PC-3 (cell line): ENCODE data around the gene UCP2. TPM values are rescaled to one million over a fixed set of nuclear protein-coding genes. Genes with fewer than 3 reads are reported as not detected.

Experiments
- ATAC-seq: fragments of 200-7000 bp; cut with Tn5 transposase; 2 replicates; pipeline ENCODE4 v1.9.1; 2020; ENCODE audit warnings: mild to moderate bottlenecking, moderate library complexity
- BruUV-seq: library from RNA; stranded (reverse); fragments of 400-500 nt; replicated peaks from 2 replicates; lab custom pipeline; 2021; lab: Mats Ljungman, UMichigan
- CTCF ChIA-PET: fragments of 300-600 bp; sonication (Branson Sonifier 250); formaldehyde crosslinking; loops from one replicate; lab custom pipeline; 2022; ENCODE audit warnings: antibody characterized with exemption; lab: Charles Lee
- POLR2A ChIA-PET: fragments of 300-600 bp; sonication (Branson Sonifier 250); formaldehyde crosslinking; loops from one replicate; lab custom pipeline; 2022; ENCODE audit warnings: antibody characterized with exemption; ENCODE audit not compliant: unreplicated experiment; lab: Charles Lee
- DNase-seq: peaks from one replicate; pipeline ENCODE4 v3.0.0-alpha.2; 2015
- H2AFZ ChIP-seq: fragments of 300-600 bp; sonication (generic); 2 replicates; pipeline ENCODE4 v1.6.0; 2016; ENCODE audit warnings: antibody characterized with exemption, low read length
- H3F3A ChIP-seq: fragments of 300-600 bp; sonication (generic); one replicate; pipeline ENCODE4 v1.6.0; 2017; ENCODE audit warnings: antibody characterized with exemption, low read length, control low read depth, mild to moderate bottlenecking; ENCODE audit not compliant: unreplicated experiment
- H3K27ac ChIP-seq: fragments of 300-600 bp; sonication (generic); 2 replicates; pipeline ENCODE4 v1.5.1; 2016; ENCODE audit warnings: mild to moderate bottlenecking, low read length
- H3K27me3 ChIP-seq: fragments of 300-600 bp; sonication (generic); 2 replicates; pipeline ENCODE4 v1.6.1; 2016; ENCODE audit warnings: low read length, mixed read lengths
- H3K36me3 ChIP-seq: fragments of 300-600 bp; sonication (generic); 2 replicates; pipeline ENCODE4 v1.6.1; 2016; ENCODE audit warnings: low read depth, mixed run types, low read length, mixed read lengths
- H3K4me1 ChIP-seq: fragments of 300-600 bp; sonication (generic); 2 replicates; pipeline ENCODE4 v1.5.1; 2016; ENCODE audit warnings: low read length; ENCODE audit not compliant: insufficient read depth
- H3K4me2 ChIP-seq: fragments of 300-600 bp; sonication (generic); 2 replicates; pipeline ENCODE4 v1.6.0; 2016; ENCODE audit warnings: low read length
- H3K4me3 ChIP-seq: fragments of 300-600 bp; sonication (generic); 2 replicates; pipeline ENCODE4 v1.5.1; 2016; ENCODE audit warnings: mild to moderate bottlenecking, low read length, mixed read lengths
- H3K79me2 ChIP-seq: fragments of 300-600 bp; sonication (generic); 2 replicates; pipeline ENCODE4 v1.6.1; 2017; ENCODE audit warnings: low read length, mixed read lengths
- H3K9ac ChIP-seq: fragments of 300-600 bp; sonication (generic); 2 replicates; pipeline ENCODE4 v1.6.0; 2016; ENCODE audit warnings: mild to moderate bottlenecking, low read length
- H3K9me2 ChIP-seq: fragments of 300-600 bp; sonication (generic); replicated peaks from 2 replicates; pipeline ENCODE4 v1.6.1; 2016; ENCODE audit warnings: mixed run types, low read length, mixed read lengths
- H3K9me3 ChIP-seq: fragments of 300-600 bp; sonication (generic); 2 replicates; pipeline ENCODE4 v1.6.1; 2016; ENCODE audit warnings: low read length, mixed read lengths
- H4K20me1 ChIP-seq: fragments of 300-600 bp; sonication (generic); 2 replicates; pipeline ENCODE4 v1.6.1; 2016; ENCODE audit warnings: low read length, mixed read lengths
- EZH2 ChIP-seq: fragments of 300-600 bp; sonication (generic); IDR thresholded peaks from one replicate; pipeline ENCODE4 v1.6.1; 2017; ENCODE audit warnings: antibody characterized with exemption, mild to moderate bottlenecking, low read length; ENCODE audit not compliant: unreplicated experiment
- EZH2phosphoT487 ChIP-seq: fragments of 300-600 bp; sonication (generic); IDR thresholded peaks from 2 replicates; pipeline ENCODE4 v1.6.1; 2018; ENCODE audit warnings: mild to moderate bottlenecking, antibody characterized with exemption, low read length, borderline replicate concordance
- intact Hi-C: fragments of 100-400 bp; cut with micrococcal nuclease; formaldehyde crosslinking; loops from 2 replicates; pipeline ENCODE4 v1.9.0; 2023
- total RNA-seq: library from RNA; depleted of rRNA; stranded (reverse); fragments of >200 nt; gene quantifications from 2 replicates; pipeline ENCODE4 v1.2.3, GENCODE V29; 2014
- TF ChIP-seq, protein P1 (sequence below): fragments of 300-600 bp; sonication (generic); conservative IDR thresholded peaks from 2 replicates; pipeline ENCODE4 v1.5.1; 2017; ENCODE audit warnings: antibody characterized with exemption, low read depth, mild to moderate bottlenecking, low read length

Gene UCP2
- total RNA-seq, 1 experiment from 2014 or later: 6.4 TPM

DNA sequence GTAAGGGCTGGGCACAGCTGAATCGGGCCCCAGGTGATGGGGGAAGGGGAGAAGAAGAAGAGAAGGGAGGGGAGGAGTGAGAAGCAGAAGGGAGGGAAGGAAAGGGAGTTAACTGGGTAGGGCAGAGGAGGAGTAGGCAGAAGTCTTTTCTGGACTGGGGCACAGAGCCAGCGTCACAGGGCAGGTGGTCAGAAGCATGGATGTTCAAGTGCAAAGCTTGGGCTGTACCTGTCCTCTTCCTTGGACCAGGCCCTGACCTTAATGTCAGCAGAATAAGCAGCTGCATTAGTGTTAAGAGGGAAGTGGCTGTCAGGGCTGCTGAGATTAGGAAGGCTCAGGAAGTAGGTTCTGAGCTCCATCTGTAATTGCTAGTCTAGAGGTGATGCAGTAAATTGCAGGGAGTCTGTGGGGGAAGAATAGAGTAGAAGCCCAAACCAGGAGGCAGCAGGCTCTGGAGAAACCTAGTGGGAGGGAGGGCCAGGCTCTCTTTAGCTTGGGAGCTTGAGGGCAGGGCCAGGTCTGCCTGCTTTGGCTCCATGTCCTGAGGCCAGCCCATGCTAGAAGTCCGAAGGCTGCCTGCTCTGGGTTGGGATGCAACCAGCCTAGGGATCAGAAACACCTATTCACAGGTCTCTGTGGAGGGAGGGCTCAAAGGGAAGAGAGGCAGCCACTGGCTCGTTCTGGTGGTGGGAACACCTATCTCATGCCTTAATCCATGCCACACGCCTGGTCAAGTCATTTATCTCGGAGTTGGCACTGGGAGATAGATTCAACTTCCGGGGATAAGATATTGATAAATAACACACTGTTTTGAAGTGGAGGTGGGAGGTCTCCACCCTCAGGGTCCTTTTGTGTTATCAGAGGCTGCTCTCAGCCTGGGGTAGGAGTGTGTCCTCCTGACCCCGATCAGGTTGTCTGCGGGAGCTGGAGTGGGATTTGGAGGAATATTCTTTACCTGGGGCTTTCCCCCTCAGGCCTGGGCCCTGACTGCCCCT, 28.0 kb upstream of the UCP2 start:
- no TSS peak for BruUV-seq
- H3F3A ChIP-seq: no peaks in the 10 kb centered on the region
- no peak overlapping the region for H2AFZ ChIP-seq
- H3K4me2 ChIP-seq: no peak overlapping the region
- H3K27ac ChIP-seq: no peak overlapping the region
- DNase-seq: no peak
- H3K9me2 ChIP-seq: no peaks in the 10 kb centered on the region
- no peaks in the 10 kb centered on the region for H3K9me3 ChIP-seq
- H3K4me3 ChIP-seq: no peak overlapping the region
- H4K20me1 ChIP-seq: no peaks in the 10 kb centered on the region
- no peaks in the 10 kb centered on the region for H3K79me2 ChIP-seq
- no peaks in the 10 kb centered on the region for H3K4me1 ChIP-seq
- H3K27me3 ChIP-seq: no peaks in the 10 kb centered on the region
- intact Hi-C loops: no loop called here
- TF ChIP-seq EZH2 (no peak), EZH2phosphoT487 (no peak)
- TF ChIP-seq, protein P1, sequence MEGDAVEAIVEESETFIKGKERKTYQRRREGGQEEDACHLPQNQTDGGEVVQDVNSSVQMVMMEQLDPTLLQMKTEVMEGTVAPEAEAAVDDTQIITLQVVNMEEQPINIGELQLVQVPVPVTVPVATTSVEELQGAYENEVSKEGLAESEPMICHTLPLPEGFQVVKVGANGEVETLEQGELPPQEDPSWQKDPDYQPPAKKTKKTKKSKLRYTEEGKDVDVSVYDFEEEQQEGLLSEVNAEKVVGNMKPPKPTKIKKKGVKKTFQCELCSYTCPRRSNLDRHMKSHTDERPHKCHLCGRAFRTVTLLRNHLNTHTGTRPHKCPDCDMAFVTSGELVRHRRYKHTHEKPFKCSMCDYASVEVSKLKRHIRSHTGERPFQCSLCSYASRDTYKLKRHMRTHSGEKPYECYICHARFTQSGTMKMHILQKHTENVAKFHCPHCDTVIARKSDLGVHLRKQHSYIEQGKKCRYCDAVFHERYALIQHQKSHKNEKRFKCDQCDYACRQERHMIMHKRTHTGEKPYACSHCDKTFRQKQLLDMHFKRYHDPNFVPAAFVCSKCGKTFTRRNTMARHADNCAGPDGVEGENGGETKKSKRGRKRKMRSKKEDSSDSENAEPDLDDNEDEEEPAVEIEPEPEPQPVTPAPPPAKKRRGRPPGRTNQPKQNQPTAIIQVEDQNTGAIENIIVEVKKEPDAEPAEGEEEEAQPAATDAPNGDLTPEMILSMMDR: no peak
- ChIA-PET CTCF (no interaction called here), POLR2A (no interaction called here)
- ATAC-seq: no peak
- no peak overlapping the region for H3K9ac ChIP-seq
- no peaks in the 10 kb centered on the region for H3K36me3 ChIP-seq

DNA sequence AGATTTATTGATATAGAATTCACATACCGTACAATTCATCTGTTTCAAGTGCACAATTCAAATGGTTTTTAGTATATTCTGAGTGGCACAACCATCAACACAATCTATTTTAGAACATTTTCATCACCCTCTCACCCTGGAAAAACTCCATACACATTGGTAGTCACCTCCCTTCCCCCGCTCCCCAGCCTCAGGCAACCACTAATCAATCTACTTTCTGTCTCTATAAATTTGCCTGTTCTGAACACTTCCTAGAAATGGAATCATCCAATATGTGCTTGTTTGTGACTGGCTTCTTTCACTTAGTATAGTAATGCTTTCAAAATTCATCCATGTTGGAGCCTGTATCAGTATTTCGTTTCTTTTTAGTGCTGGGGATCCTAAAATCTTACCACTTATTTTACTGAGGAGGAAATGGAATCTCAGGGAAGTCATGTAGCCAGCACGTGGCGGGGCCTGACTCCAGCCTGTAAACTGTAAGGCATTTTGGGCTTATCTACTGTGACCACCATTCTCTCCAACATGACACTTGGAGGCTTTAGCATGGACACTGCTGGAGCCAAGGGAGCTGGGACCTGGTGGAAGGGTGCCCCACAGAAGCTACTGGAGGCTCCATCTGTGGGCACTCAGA, 27.1 kb upstream of the UCP2 start:
- POLR2A ChIA-PET: no interaction called here
- CTCF ChIA-PET: no interaction called here
- intact Hi-C loops: no loop called here

More for the DNA sequence above, 27.1 kb upstream of the UCP2 start:
- no peaks in the 10 kb centered on the region for H3K36me3 ChIP-seq
- no peaks in the 10 kb centered on the region for H3F3A ChIP-seq
- no peak for ATAC-seq
- no peaks in the 10 kb centered on the region for H3K4me1 ChIP-seq
- H2AFZ ChIP-seq: no peak overlapping the region
- TF ChIP-seq EZH2phosphoT487: no peak
- TF ChIP-seq, protein P1: no peak
- TF ChIP-seq EZH2: no peak
- no peak overlapping the region for H3K4me3 ChIP-seq
- no peak overlapping the region for H3K4me2 ChIP-seq
- H3K27ac ChIP-seq: no peak overlapping the region
- H3K9ac ChIP-seq: no peak overlapping the region
- H4K20me1 ChIP-seq: no peaks in the 10 kb centered on the region
- BruUV-seq: no TSS peak
- H3K9me3 ChIP-seq: no peaks in the 10 kb centered on the region
- no peaks in the 10 kb centered on the region for H3K27me3 ChIP-seq
- H3K79me2 ChIP-seq: no peaks in the 10 kb centered on the region
- H3K9me2 ChIP-seq: no peaks in the 10 kb centered on the region
- no peak for DNase-seq
